Dendritic cell treated with granulocyte-macrophage colony-stimulating factor and Interleukin-4, amounts not matched to agents 40 ng/mL and 50 ng/mL, for 4 days (primary cell): ENCODE data around the gene RNF32.

Experiments used
- H3K27ac Mint-ChIP-seq: one replicate; pipeline ENCODE4 v1.8.0; 2022; ENCODE audit warnings: mild to moderate bottlenecking, mixed read lengths
- H3K27me3 Mint-ChIP-seq: one replicate; pipeline ENCODE4 v1.8.0; 2022; ENCODE audit warnings: mild to moderate bottlenecking, mixed read lengths
- H3K36me3 Mint-ChIP-seq: one replicate; pipeline ENCODE4 v1.8.0; 2022; ENCODE audit warnings: low read depth, mixed read lengths
- H3K4me1 Mint-ChIP-seq: one replicate; pipeline ENCODE4 v1.8.0; 2022; ENCODE audit warnings: low read depth, mixed read lengths
- H3K4me3 Mint-ChIP-seq: one replicate; pipeline ENCODE4 v1.8.0; 2022; ENCODE audit warnings: mild to moderate bottlenecking, moderate library complexity, mixed read lengths
- H3K9me3 Mint-ChIP-seq: one replicate; pipeline ENCODE4 v1.8.0; 2022; ENCODE audit warnings: mixed read lengths
- intact Hi-C: fragments of 100-400 bp; cut with micrococcal nuclease; formaldehyde crosslinking; loops from one replicate; pipeline ENCODE4 v1.15.0; 2022

The RNF32 gene

GRCh38 chr7:156640257-156640948, at the start of gene RNF32:
Gene RNF32 (plus strand): TSS chr7:156640774. CDS start chr7:156643878, 3,104 bp downstream.
- H3K9me3 Mint-ChIP-seq, result peaks cover 21% of the 10 kb centered on the region
- H3K36me3 Mint-ChIP-seq, result peaks cover 10% of the 10 kb centered on the region
- peaks cover 14% of the 10 kb centered on the region for H3K4me1 Mint-ChIP-seq
- peak within 1 kb of the TSS; percentile 84 for H3K4me3 Mint-ChIP-seq
- peaks cover 33% of the 10 kb centered on the region for H3K27me3 Mint-ChIP-seq
- peak within 1 kb of the TSS; percentile 86 for H3K27ac Mint-ChIP-seq
- intact Hi-C loops, result loop anchor here (5.0 to 10.0 kb wide), 2 partner anchors 174 to 252 kb away; partner anchors contain the start of gene LMBR1

DNA sequence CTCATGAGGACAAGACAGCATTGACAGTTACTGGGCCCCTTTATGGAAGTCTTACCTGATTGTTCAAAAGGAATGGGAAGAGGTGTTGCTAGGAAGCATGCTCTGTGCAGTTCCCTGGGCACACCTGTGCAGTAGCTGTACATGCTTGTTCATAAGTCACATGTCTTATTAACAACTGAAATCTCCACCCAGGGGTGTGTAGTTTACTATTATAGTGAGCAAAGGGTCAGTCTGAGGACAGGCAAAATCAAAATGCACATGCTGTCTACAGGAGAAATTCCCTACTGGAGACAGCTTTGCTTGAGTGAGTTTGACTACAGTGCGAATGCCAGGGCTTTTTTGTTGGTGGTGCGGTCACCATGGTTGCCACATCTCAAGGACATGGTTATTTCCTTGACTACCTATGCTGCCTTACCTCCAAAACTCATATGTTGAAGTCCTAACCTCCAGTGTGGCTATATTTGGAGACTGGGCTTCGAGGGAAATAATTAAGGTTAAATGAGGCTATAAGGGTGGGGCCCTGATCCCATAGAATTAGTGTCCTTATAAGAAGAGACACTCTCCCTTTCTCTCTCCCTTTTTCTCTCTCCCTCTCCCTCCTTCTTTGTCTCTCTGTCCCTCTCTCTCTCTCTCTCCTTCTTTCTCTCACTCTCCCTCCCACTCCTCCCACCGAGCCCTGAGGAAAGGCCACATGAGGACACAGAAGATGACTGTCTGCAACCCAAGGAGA, 48.3 kb upstream of the RNF32 start:
- Mint-ChIP-seq H3K27ac (no peak overlapping the region), H3K27me3 (no peaks in the 10 kb centered on the region), H3K36me3 (no peaks in the 10 kb centered on the region), H3K9me3 (peaks cover 18% of the 10 kb centered on the region), H3K4me3 (no peak overlapping the region), H3K4me1 (no peaks in the 10 kb centered on the region)
- intact Hi-C loops, result no loop called here

GRCh38 chr7:156594283-156595080, 46.1 kb upstream of the RNF32 start:
- H3K4me3 Mint-ChIP-seq, result no peak overlapping the region
- H3K36me3 Mint-ChIP-seq, result no peaks in the 10 kb centered on the region
- H3K27me3 Mint-ChIP-seq, result no peaks in the 10 kb centered on the region
- intact Hi-C loops, result no loop called here
- H3K4me1 Mint-ChIP-seq, result no peaks in the 10 kb centered on the region
- peaks cover 18% of the 10 kb centered on the region for H3K9me3 Mint-ChIP-seq
- no peak overlapping the region for H3K27ac Mint-ChIP-seq

DNA sequence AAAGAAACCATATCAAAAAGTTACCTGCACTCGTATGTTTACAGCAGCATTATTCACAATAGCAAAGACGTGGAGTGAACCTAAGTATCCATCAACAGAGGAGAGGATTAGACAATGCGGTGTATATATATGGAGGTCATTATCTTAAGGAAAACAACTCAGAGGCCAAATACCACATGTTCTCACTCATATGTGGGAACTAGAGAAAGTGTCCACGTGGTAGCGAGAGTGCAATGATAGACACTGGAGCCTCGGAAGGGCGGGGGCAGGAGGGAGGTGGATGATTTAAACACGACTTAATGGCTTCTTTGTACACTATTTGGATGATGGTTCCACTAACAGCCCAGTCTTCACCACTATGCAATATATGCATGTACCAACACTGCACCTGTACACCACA, 40.1 kb upstream of the RNF32 start:
- Mint-ChIP-seq H3K27ac (no peak overlapping the region), H3K36me3 (no peaks in the 10 kb centered on the region), H3K4me3 (no peak overlapping the region)

DNA sequence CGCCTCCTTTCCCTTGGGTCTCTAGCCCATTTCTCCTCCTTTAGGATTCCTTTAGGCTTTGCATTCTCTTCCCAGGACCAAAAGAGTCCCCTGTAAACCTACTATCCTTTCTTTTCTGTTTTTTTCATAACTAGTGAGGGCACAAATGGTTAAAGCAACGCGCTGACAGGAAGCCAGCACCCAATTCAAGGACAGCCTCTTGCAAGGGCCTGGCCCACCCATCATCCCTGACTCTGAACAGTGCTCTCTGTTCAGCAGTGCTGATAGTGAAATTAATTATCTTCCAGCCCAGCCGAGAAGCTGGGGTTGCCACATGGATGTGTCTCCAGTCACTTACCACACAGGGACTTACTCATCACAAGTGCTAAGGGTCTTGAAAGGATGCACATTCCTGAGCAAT, 38.3 kb upstream of the RNF32 start:
- Mint-ChIP-seq H3K4me3 (no peak overlapping the region), H3K4me1 (no peaks in the 10 kb centered on the region), H3K27ac (no peak overlapping the region), H3K36me3 (no peaks in the 10 kb centered on the region), H3K27me3 (peaks cover 21% of the 10 kb centered on the region), H3K9me3 (no peaks in the 10 kb centered on the region)
- intact Hi-C loops, result no loop called here

More for the DNA sequence above, 40.1 kb upstream of the RNF32 start:
- no peaks in the 10 kb centered on the region for H3K4me1 Mint-ChIP-seq
- peaks cover 12% of the 10 kb centered on the region for H3K27me3 Mint-ChIP-seq
- intact Hi-C loops, result no loop called here
- no peaks in the 10 kb centered on the region for H3K9me3 Mint-ChIP-seq

DNA sequence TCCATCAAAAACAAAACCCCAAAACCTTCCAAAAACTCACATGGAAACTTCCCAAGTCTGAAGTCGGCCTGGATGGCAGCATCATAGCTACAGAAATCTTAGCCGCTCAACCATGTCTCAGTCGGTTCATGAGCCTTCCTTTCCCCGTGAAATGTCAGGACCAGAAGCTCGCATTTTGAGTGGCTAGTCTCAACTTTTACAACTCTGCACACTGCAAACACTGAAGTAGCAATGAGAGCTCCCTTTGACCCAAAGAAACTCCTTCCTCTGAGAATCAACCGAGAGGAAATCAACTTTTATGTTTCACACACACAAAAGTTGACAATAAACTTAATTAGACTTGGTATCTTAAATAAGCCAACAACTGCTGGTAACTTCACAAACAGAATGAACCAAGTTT, 37.6 kb upstream of the RNF32 start:
- Mint-ChIP-seq H3K4me3 (no peak overlapping the region), H3K27ac (no peak overlapping the region), H3K4me1 (peaks cover 3% of the 10 kb centered on the region), H3K36me3 (no peaks in the 10 kb centered on the region), H3K9me3 (no peaks in the 10 kb centered on the region), H3K27me3 (peaks cover 28% of the 10 kb centered on the region)
- intact Hi-C loops, result no loop called here

DNA sequence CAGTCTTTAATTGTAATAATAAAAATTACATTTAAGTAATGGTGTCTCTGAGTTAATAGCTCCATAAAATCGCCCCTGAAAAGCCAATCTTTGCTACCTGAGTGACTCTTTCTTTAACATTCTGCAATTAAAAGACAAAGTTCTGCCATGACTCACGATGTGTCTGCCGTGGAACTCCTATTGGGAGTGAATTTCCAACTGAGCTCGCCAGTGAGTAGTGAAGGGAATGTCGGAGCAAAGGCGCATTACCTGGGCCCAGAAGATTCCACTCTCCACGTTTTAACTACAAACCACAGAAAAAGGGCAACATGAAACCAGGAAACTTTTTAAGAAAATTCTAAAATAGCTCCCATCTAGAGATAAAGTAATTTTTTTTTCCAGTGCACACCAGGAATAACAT, 36.9 kb upstream of the RNF32 start:
- Mint-ChIP-seq H3K27ac (no peak overlapping the region), H3K4me1 (peaks cover 6% of the 10 kb centered on the region)
- intact Hi-C loops, result no loop called here

GRCh38 chr7:156604311-156604710, 36.3 kb upstream of the RNF32 start:
- Mint-ChIP-seq H3K36me3 (no peaks in the 10 kb centered on the region), H3K27ac (no peak overlapping the region), H3K4me1 (peaks cover 6% of the 10 kb centered on the region), H3K27me3 (peaks cover 40% of the 10 kb centered on the region), H3K9me3 (no peaks in the 10 kb centered on the region), H3K4me3 (no peak overlapping the region)
- intact Hi-C loops, result no loop called here

More for the DNA sequence above, 36.9 kb upstream of the RNF32 start:
- Mint-ChIP-seq H3K4me3 (no peak overlapping the region), H3K27me3 (peaks cover 34% of the 10 kb centered on the region), H3K36me3 (no peaks in the 10 kb centered on the region), H3K9me3 (no peaks in the 10 kb centered on the region)

DNA sequence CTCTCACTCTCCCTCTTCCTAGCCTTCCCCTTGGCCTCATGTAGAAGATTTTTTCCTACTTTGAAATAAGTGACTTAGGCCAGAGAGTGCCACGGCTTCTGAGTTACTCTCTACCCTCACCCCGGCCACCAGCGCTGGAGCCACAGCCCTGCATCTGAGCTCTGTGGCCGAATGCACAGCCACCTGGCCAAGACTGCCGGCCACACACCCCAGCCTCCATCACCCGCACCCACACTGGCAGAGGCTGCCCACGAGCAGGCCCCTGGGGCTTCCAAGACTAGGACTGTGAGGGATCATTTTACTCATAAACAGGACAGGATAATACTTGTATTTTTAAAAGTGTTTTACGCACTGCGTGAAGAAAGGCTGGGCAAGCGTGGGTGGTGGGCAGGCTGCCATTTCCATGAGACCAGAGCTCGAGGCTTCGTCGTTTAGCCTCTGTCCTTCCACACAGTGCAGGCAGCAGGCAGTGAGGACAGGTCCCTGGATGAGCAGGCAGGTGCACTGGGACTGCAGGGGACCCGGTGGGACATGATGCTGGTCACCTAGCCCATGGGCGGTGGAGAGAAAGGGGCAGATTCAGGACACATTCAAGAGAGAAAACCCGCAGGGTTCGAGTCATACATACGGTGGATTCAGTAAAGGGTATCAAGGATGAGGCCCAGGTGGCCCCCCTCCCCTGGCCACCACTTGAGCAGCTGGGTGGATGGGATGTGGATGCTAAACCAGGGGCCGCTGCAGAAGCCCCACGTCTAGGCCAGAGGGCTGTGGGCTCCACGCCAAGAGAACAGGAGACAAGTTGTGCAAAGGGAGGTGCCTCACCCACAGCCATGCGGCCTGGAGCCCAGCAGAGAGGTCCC, 35.5 kb upstream of the RNF32 start:
- intact Hi-C loops, result no loop called here
- Mint-ChIP-seq H3K27me3 (peaks cover 44% of the 10 kb centered on the region), H3K27ac (no peak overlapping the region), H3K9me3 (no peaks in the 10 kb centered on the region), H3K4me1 (peaks cover 6% of the 10 kb centered on the region), H3K36me3 (no peaks in the 10 kb centered on the region), H3K4me3 (no peak overlapping the region)

- Mint-ChIP-seq H3K4me3 (no peak overlapping the region), H3K27me3 (peaks cover 53% of the 10 kb centered on the region), H3K27ac (no peak overlapping the region), H3K36me3 (no peaks in the 10 kb centered on the region), H3K9me3 (no peaks in the 10 kb centered on the region), H3K4me1 (peaks cover 6% of the 10 kb centered on the region)
- intact Hi-C loops, result no loop called here
Measured at GRCh38 chr7:156606135-156606534, 34.4 kb upstream of the RNF32 start.

GRCh38 chr7:156606691-156607331, 33.8 kb upstream of the RNF32 start:
- H3K9me3 Mint-ChIP-seq, result no peaks in the 10 kb centered on the region
- H3K27ac Mint-ChIP-seq, result no peak overlapping the region
- H3K27me3 Mint-ChIP-seq, result peaks cover 51% of the 10 kb centered on the region
- no peaks in the 10 kb centered on the region for H3K36me3 Mint-ChIP-seq
- H3K4me3 Mint-ChIP-seq, result no peak overlapping the region
- intact Hi-C loops, result no loop called here
- H3K4me1 Mint-ChIP-seq, result peaks cover 6% of the 10 kb centered on the region

DNA sequence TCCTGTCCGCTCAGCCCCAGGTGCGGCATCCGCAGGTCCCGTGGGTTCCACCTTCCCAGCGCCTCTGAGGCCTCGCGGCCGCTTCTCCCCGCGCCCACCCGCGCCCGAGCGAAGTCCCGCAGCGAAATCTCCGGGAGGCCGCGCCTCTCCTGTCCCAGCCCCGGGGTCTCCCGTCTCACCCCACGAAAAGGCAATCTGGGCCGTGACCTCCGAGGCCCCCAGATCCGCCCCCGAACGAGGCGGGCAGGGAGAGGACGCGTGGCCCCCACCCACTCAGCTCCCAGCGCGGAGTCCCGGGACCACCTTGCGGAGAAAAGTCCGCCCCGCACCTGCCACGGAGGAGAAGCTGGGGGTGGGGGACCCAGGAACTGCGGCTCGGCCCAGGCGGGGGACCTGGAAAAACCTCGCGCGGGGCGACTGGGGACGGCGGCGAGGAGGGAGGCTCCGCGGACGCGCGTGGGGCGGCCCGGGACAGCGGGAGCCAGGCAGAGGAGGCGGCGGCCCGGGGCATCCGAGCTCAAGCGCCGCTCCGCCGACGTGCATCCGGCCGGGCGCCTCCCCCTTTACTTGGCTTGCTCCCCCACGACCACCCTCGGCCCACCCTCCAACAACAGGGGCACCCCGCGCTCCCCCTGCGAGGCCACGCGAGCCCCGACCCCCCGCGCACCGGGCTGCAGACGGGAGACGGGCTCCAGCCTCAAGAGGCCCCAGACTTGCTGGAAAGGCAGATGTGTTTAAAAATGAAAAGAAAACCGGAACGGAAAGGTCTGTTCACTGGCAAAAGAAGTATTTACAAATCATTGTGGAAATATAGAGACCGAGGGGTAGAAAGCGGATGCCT, 33.0 kb upstream of the RNF32 start:
- Mint-ChIP-seq H3K27me3 (peaks cover 52% of the 10 kb centered on the region), H3K4me1 (peaks cover 6% of the 10 kb centered on the region), H3K36me3 (no peaks in the 10 kb centered on the region), H3K9me3 (no peaks in the 10 kb centered on the region), H3K27ac (no peak overlapping the region), H3K4me3 (peak overlapping the region; percentile 53)
- intact Hi-C loops, result no loop called here
